Common myeloid progenitor, CD34-positive (primary cell): ENCODE data around the gene SMOC2.
"Not testable (repeated sequence)": the region's sequence is repeated elsewhere in the genome, so short reads cannot be mapped to it uniquely, and the experiment has no call there.

Source experiments
- CTCF ChIA-PET: fragments of 350-600 bp; sonication (Branson Sonifier 250); formaldehyde crosslinking; loops from one replicate; lab custom pipeline; 2021; ENCODE audit warnings: antibody characterized with exemption; lab: Charles Lee
- POLR2A ChIA-PET: fragments of 350-600 bp; sonication (Branson Sonifier 250); formaldehyde crosslinking; loops from one replicate; lab custom pipeline; 2021; ENCODE audit warnings: antibody characterized with exemption; lab: Charles Lee
- DNase-seq, 3 donors: peaks; one replicate each; pipeline versions ENCODE4 v3.0.0 to v3.0.0-alpha.2; 2013
- H3K27ac ChIP-seq, 2 experiments: 1 replicate in 1 of 2; 2 replicates in 1 of 2; pipeline ENCODE4 v1.7.0; 2013; ENCODE audit warnings: inconsistent platforms in 2 of 2, low read length in 2 of 2, mild to moderate bottlenecking in 2 of 2, low read depth in 1 of 2, moderate library complexity in 1 of 2; ENCODE audit not compliant: severe bottlenecking in 2 of 2, insufficient read depth in 1 of 2, poor library complexity in 1 of 2
- H3K27me3 ChIP-seq, 5 experiments: replicated peaks in 2 of 5; 1 replicate in 3 of 5; 2 replicates in 2 of 5; pipeline versions ENCODE4 v1.6.1 to v1.7.0; 2013; ENCODE audit warnings: low read length in 4 of 5, mild to moderate bottlenecking in 2 of 5, moderate library complexity in 2 of 5, inconsistent platforms in 1 of 5; ENCODE audit not compliant: insufficient read depth in 5 of 5, control insufficient read depth in 4 of 5
- H3K36me3 ChIP-seq, 4 experiments: 1 replicate in 2 of 4; 2 replicates in 2 of 4; pipeline versions ENCODE4 v1.6.1 to v1.7.0; 2013; ENCODE audit warnings: low read length in 3 of 4, control low read depth in 1 of 4, mild to moderate bottlenecking in 1 of 4; ENCODE audit not compliant: control insufficient read depth in 4 of 4, insufficient read depth in 4 of 4
- H3K4me1 ChIP-seq, 4 experiments: 1 replicate in 3 of 4; 2 replicates in 1 of 4; pipeline versions ENCODE4 v1.6.1 to v1.7.1; 2013; ENCODE audit warnings: low read length in 3 of 4, mild to moderate bottlenecking in 3 of 4, control low read depth in 1 of 4, inconsistent platforms in 1 of 4, moderate library complexity in 1 of 4; ENCODE audit not compliant: control insufficient read depth in 4 of 4, insufficient read depth in 4 of 4; ENCODE audit errors: control extremely low read depth in 1 of 4
- H3K4me3 ChIP-seq, 7 experiments: 1 replicate in 4 of 7; 2 replicates in 3 of 7; pipeline versions ENCODE4 v1.5.1 to v1.7.0; 2013; ENCODE audit warnings: mild to moderate bottlenecking in 7 of 7, low read length in 6 of 7, moderate library complexity in 6 of 7, inconsistent platforms in 2 of 7, low read depth in 2 of 7, control low read depth in 1 of 7; ENCODE audit not compliant: insufficient read depth in 4 of 7, control insufficient read depth in 1 of 7; ENCODE audit errors: extremely low read depth in 1 of 7
- H3K9me3 ChIP-seq, 5 experiments: 1 replicate in 4 of 5; 2 replicates in 1 of 5; pipeline versions ENCODE4 v1.6.1 to v1.7.1; 2013; ENCODE audit warnings: low read length in 4 of 5, mild to moderate bottlenecking in 2 of 5, inconsistent platforms in 1 of 5, low read depth in 1 of 5, moderate library complexity in 1 of 5; ENCODE audit not compliant: control insufficient read depth in 4 of 5, insufficient read depth in 2 of 5; ENCODE audit errors: control extremely low read depth in 1 of 5
- WGBS: methylation state at CpG from one replicate; pipeline ENCODE4 v1.1.5; 2013; ENCODE audit not compliant: insufficient coverage; 5-methylcytosine and 5-hydroxymethylcytosine counted together

SMOC2 gene

GRCh38 chr6:168675933-168676551, 235.1 kb downstream of the SMOC2 start:
- no peak for DNase-seq
- CTCF ChIA-PET, result interaction anchor here (1.2 kb wide), 1 partner anchor 13 kb away, joined by 3 read pairs; no protein-coding TSS in a partner anchor
- Histone ChIP-seq H3K4me3 (no peak overlapping the region), H3K27me3 (no peaks in the 10 kb centered on the region), H3K9me3 (no peaks in the 10 kb centered on the region), H3K27ac (no peak overlapping the region), H3K4me1 (no peaks in the 10 kb centered on the region), H3K36me3 (no peaks in the 10 kb centered on the region)
- POLR2A ChIA-PET, result no interaction called here
- 96% methylated on average over 5 of the region's 11 CpGs for WGBS

- H3K4me1 ChIP-seq, result no peaks in the 10 kb centered on the region
- H3K36me3 ChIP-seq, result no peaks in the 10 kb centered on the region
- no peaks in the 10 kb centered on the region for H3K27me3 ChIP-seq
- DNase-seq, result no peak
- POLR2A ChIA-PET, result no interaction called here
- H3K9me3 ChIP-seq, result no peaks in the 10 kb centered on the region
- 89% methylated on average over 14 of the region's 16 CpGs for WGBS
- H3K4me3 ChIP-seq, result no peak overlapping the region
- CTCF ChIA-PET, result interaction anchor here (1.2 kb wide), 1 partner anchor 12 kb away, joined by 3 read pairs; no protein-coding TSS in a partner anchor
- H3K27ac ChIP-seq, result no peak overlapping the region
These were observed 235.8 kb downstream of the SMOC2 start for GRCh38 chr6:168676552-168677322.

- POLR2A ChIA-PET, H3K9me3 ChIP-seq, CTCF ChIA-PET, H3K4me1 ChIP-seq, H3K4me3 ChIP-seq, H3K36me3 ChIP-seq, DNase-seq, H3K27ac ChIP-seq, H3K27me3 ChIP-seq: not testable (repeated sequence)
- WGBS, result 100% methylated on average over 3 of the region's 6 CpGs
These were observed 236.4 kb downstream of the SMOC2 start for GRCh38 chr6:168677323-168677781.

- CTCF ChIA-PET, result no interaction called here
These were observed 237.1 kb downstream of the SMOC2 start for GRCh38 chr6:168678077-168678476.

GRCh38 chr6:168678588-168678987, 237.6 kb downstream of the SMOC2 start:
- 78% methylated on average over 5 of the region's 5 CpGs for WGBS
- no peak overlapping the region for H3K27ac ChIP-seq

More at GRCh38 chr6:168678077-168678476, 237.1 kb downstream of the SMOC2 start:
- WGBS, result no CpG with 5 or more reads among the region's 1 CpG
- H3K27me3 ChIP-seq, result peaks cover 0 to 3% (median 0%) of the 10 kb centered on the region in 5 experiments
- H3K4me1 ChIP-seq, result no peaks in the 10 kb centered on the region
- POLR2A ChIA-PET, result no interaction called here
- H3K36me3 ChIP-seq, result no peaks in the 10 kb centered on the region
- DNase-seq, result no peak
- no peaks in the 10 kb centered on the region for H3K9me3 ChIP-seq
- H3K4me3 ChIP-seq, result no peak overlapping the region
- H3K27ac ChIP-seq, result no peak overlapping the region

GRCh38 chr6:168681748-168682147, 240.8 kb downstream of the SMOC2 start:
- CTCF ChIA-PET, result no interaction called here
- POLR2A ChIA-PET, result no interaction called here
- WGBS, result 87% methylated on average over 5 of the region's 5 CpGs

More at GRCh38 chr6:168678588-168678987, 237.6 kb downstream of the SMOC2 start:
- no peaks in the 10 kb centered on the region for H3K9me3 ChIP-seq
- H3K4me1 ChIP-seq, result no peaks in the 10 kb centered on the region
- H3K27me3 ChIP-seq, result peaks cover 0 to 3% (median 0%) of the 10 kb centered on the region in 5 experiments
- DNase-seq, result no peak
- H3K36me3 ChIP-seq, result no peaks in the 10 kb centered on the region
- no peak overlapping the region for H3K4me3 ChIP-seq
- POLR2A ChIA-PET, result no interaction called here
- CTCF ChIA-PET, result no interaction called here

GRCh38 chr6:168683621-168684020, 242.6 kb downstream of the SMOC2 start:
- WGBS, result 79% methylated on average over 10 of the region's 11 CpGs
- ChIA-PET POLR2A (no interaction called here), CTCF (no interaction called here)
- Histone ChIP-seq H3K9me3 (no peaks in the 10 kb centered on the region), H3K27me3 (peaks cover 0 to 11% (median 0%) of the 10 kb centered on the region in 5 experiments), H3K4me3 (no peak overlapping the region), H3K36me3 (no peaks in the 10 kb centered on the region), H3K27ac (no peak overlapping the region), H3K4me1 (no peaks in the 10 kb centered on the region)
- DNase-seq, result no peak

More at GRCh38 chr6:168681748-168682147, 240.8 kb downstream of the SMOC2 start:
- H3K27me3 ChIP-seq, result peaks cover 0 to 11% (median 0%) of the 10 kb centered on the region in 5 experiments
- no peaks in the 10 kb centered on the region for H3K9me3 ChIP-seq
- no peak overlapping the region for H3K27ac ChIP-seq
- DNase-seq, result no peak
- H3K36me3 ChIP-seq, result no peaks in the 10 kb centered on the region
- H3K4me1 ChIP-seq, result no peaks in the 10 kb centered on the region
- no peak overlapping the region for H3K4me3 ChIP-seq
